Ascending aorta (tissue), 2 donors: Measurements from ENCODE around the gene USP22. TPM values are rescaled to one million over a fixed set of nuclear protein-coding genes. Genes with fewer than 3 reads are reported as not detected.
A peak's percentile ranks its signal among the peaks of the same experiment; 100 is the strongest.

Experiments used
- DNase-seq, 2 donors: peaks; one replicate each; pipeline ENCODE4 v3.0.0-alpha.2; 2019; ENCODE audit warnings: low spot score in 2 of 2
- H3K27ac ChIP-seq, 2 donors: fragments of 200-600 bp; sonication (generic); one replicate each; pipeline ENCODE4 v1.5.1; 2016 to 2017; ENCODE audit warnings: mild to moderate bottlenecking in 1 of 2
- H3K27me3 ChIP-seq: fragments of 200-600 bp; sonication (generic); one replicate; pipeline ENCODE4 v1.5.1; 2017
- H3K36me3 ChIP-seq, 2 donors: fragments of 200-600 bp; sonication (generic); one replicate each; pipeline ENCODE4 v1.5.1; 2016
- H3K4me1 ChIP-seq, 2 donors: fragments of 200-600 bp; sonication (generic); one replicate each; pipeline ENCODE4 v1.5.1; 2016 to 2017; ENCODE audit warnings: mild to moderate bottlenecking in 1 of 2
- H3K4me3 ChIP-seq, 2 donors: fragments of 200-600 bp; sonication (generic); one replicate each; pipeline ENCODE4 v1.5.1; 2016 to 2017; ENCODE audit warnings: mild to moderate bottlenecking in 1 of 2
- H3K9me3 ChIP-seq, 2 donors: fragments of 200-600 bp; sonication (generic); one replicate each; pipeline ENCODE4 v1.5.1; 2016
- intact Hi-C: fragments of 100-400 bp; cut with DNase I; formaldehyde crosslinking; loops from one replicate; pipeline ENCODE4 v1.15.1; 2023
- total RNA-seq: library from RNA; depleted of rRNA; stranded (reverse); fragments of >200 nt; gene quantifications from one replicate; pipeline ENCODE4 v1.1.0, GENCODE V29; 2016
- TF ChIP-seq, protein P1 (sequence below), 3 experiments: fragments of 200-600 bp in 2 of 3; fragments of 450-650 bp in 1 of 3; sonication (generic) in 2 of 3; IDR thresholded peaks; one replicate each; pipeline ENCODE4 v1.5.1; 2016 to 2019; ENCODE audit warnings: antibody characterized with exemption in 3 of 3, mild to moderate bottlenecking in 1 of 3, moderate library complexity in 1 of 3

The USP22 gene
- total RNA-seq, 1 donor from 2014 or later: 170 TPM

GRCh38 chr17:20997711-20998570, 44.9 kb downstream of the USP22 start:
- peak in 1 of 2 donors; percentile 59 for DNase-seq
- TF ChIP-seq, protein P1, sequence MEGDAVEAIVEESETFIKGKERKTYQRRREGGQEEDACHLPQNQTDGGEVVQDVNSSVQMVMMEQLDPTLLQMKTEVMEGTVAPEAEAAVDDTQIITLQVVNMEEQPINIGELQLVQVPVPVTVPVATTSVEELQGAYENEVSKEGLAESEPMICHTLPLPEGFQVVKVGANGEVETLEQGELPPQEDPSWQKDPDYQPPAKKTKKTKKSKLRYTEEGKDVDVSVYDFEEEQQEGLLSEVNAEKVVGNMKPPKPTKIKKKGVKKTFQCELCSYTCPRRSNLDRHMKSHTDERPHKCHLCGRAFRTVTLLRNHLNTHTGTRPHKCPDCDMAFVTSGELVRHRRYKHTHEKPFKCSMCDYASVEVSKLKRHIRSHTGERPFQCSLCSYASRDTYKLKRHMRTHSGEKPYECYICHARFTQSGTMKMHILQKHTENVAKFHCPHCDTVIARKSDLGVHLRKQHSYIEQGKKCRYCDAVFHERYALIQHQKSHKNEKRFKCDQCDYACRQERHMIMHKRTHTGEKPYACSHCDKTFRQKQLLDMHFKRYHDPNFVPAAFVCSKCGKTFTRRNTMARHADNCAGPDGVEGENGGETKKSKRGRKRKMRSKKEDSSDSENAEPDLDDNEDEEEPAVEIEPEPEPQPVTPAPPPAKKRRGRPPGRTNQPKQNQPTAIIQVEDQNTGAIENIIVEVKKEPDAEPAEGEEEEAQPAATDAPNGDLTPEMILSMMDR (IDR thresholded peaks at IDR 0.05): no peak
- no peaks in the 10 kb centered on the region for H3K9me3 ChIP-seq
- no peak overlapping the region for H3K4me3 ChIP-seq
- no peaks in the 10 kb centered on the region for H3K27me3 ChIP-seq
- intact Hi-C loops: loop anchor here (10.0 kb wide), 1 partner anchor 93 kb away; no protein-coding TSS in a partner anchor
- H3K4me1 ChIP-seq: peaks cover 0 to 14% of the 10 kb centered on the region in 2 donors
- H3K27ac ChIP-seq: no peak overlapping the region
- peaks cover 16 to 30% of the 10 kb centered on the region in 2 donors for H3K36me3 ChIP-seq

GRCh38 chr17:20996724-20997615, 45.8 kb downstream of the USP22 start:
- Histone ChIP-seq H3K9me3 (no peaks in the 10 kb centered on the region), H3K36me3 (peaks cover 6 to 20% of the 10 kb centered on the region in 2 donors), H3K4me3 (no peak overlapping the region), H3K27ac (no peak overlapping the region), H3K4me1 (peaks cover 0 to 14% of the 10 kb centered on the region in 2 donors), H3K27me3 (no peaks in the 10 kb centered on the region)
- TF ChIP-seq, protein P1 (IDR thresholded peaks at IDR 0.05): no peak
- intact Hi-C loops: loop anchor here (10.0 kb wide), 1 partner anchor 92 kb away; no protein-coding TSS in a partner anchor
- peak in 1 of 2 donors; percentile 56 for DNase-seq

- no peak overlapping the region for H3K27ac ChIP-seq
Observed at GRCh38 chr17:20995873-20996723, 46.7 kb downstream of the USP22 start.

DNA sequence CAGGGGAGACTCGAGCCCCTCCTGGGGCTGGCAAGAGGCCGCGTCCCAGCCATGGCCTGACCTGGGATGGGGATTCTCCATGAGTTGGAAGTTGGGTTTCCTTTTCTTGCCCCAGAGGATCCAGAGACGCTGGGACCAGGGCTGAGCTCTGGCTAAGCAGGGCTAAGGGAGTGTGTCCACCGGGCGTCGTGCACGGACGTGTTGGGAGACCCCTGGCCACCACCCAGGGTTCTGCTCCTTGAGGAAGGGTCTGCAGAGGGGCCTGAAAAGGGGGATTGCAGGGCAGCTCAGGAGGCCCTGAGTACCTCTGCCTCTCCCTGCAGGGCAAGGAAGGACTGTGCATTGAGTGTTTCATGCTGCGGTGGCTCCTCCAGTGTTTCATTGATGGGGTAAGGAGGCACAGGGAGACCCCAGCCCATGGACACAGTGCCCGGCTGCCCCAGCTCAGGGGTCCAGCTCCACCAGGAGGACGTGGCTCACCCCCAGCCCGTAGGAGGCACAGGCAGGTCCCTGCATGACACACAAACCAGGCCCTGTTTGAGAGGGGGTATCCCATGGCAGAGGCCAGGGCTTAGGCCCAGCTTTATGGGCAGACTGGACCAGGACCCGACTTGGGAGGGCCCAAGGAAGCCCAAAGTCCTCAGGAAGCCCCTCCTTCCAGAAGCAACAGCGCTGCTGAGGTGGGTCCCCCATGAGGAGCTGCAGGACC, 47.5 kb downstream of the USP22 start:
- Histone ChIP-seq H3K27me3 (no peaks in the 10 kb centered on the region), H3K27ac (no peak overlapping the region), H3K4me3 (no peak overlapping the region), H3K36me3 (peaks cover 0 to 7% of the 10 kb centered on the region in 2 donors), H3K9me3 (no peaks in the 10 kb centered on the region), H3K4me1 (peaks cover 0 to 14% of the 10 kb centered on the region in 2 donors)
- intact Hi-C loops: loop anchor here (10.0 kb wide), 1 partner anchor 91 kb away; no protein-coding TSS in a partner anchor
- peak in 1 of 2 donors; percentile 50 for DNase-seq
- TF ChIP-seq, protein P1 (IDR thresholded peaks at IDR 0.05): no peak

More at GRCh38 chr17:20995873-20996723, 46.7 kb downstream of the USP22 start:
- DNase-seq: peak in 1 of 2 donors; percentile 60
- no peaks in the 10 kb centered on the region for H3K9me3 ChIP-seq
- H3K4me3 ChIP-seq: no peak overlapping the region
- H3K36me3 ChIP-seq: peaks cover 0 to 12% of the 10 kb centered on the region in 2 donors
- H3K4me1 ChIP-seq: peaks cover 0 to 14% of the 10 kb centered on the region in 2 donors
- intact Hi-C loops: loop anchor here (10.0 kb wide), 1 partner anchor 91 kb away; no protein-coding TSS in a partner anchor
- no peaks in the 10 kb centered on the region for H3K27me3 ChIP-seq
- TF ChIP-seq, protein P1 (IDR thresholded peaks at IDR 0.05): no peak
